GM21360 (cell line): ENCODE measurements around the gene MARCKS.
"Not testable (repeated sequence)": the region's sequence is repeated elsewhere in the genome, so short reads cannot be mapped to it uniquely, and the experiment has no call there.

Source experiments
- ATAC-seq: cut with Tn5 transposase; IDR thresholded peaks from one replicate; pipeline ENCODE4 v1.9.1; 2021; ENCODE audit warnings: mild to moderate bottlenecking, moderate library complexity; ENCODE audit not compliant: unreplicated experiment

MARCKS gene

GRCh38 chr6:113882336-113883022 is 25.3 kb downstream of the MARCKS start:
- ATAC-seq, result no peak

GRCh38 chr6:113884011-113884410 is 26.9 kb downstream of the MARCKS start:
- ATAC-seq, result no peak

DNA sequence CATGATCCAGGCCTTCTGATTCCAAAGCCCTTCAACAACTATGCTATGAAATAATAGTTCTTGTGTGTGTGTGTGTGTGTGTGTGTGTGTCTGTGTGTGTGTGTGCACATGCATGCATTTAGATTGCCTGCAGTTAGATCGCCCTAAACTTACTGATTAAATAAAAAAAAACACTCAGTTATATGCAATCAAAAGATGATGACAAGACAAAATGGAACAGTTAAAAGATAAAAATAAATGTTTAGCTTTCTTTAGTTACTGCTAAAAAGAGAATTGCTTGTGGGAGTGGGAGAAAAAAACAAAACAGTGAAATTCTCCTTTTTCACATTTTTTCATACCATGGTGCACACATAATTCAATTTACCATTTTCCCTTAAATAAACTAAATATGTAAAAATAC is 29.4 kb downstream of the MARCKS start:
- no peak for ATAC-seq

DNA sequence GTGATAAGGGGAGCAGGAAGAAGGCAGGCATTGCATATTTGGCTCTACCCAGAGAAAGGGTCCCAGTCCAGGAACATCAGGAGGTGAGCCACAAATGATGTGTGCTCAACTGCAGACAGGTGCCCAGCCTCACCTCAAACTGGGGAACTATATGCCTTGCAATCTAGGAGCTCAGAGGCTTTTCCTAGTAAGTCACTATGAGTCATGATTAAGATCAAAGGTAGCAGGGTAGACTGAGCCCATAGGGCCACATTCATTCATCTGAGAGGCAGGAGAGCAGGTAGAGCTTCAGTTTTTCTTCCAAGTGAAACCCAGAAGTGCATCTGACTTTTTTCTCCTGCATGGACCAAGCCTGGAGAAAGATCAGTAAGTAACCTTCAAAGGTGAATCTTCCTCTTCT is 31.3 kb downstream of the MARCKS start:
- ATAC-seq, result no peak

DNA sequence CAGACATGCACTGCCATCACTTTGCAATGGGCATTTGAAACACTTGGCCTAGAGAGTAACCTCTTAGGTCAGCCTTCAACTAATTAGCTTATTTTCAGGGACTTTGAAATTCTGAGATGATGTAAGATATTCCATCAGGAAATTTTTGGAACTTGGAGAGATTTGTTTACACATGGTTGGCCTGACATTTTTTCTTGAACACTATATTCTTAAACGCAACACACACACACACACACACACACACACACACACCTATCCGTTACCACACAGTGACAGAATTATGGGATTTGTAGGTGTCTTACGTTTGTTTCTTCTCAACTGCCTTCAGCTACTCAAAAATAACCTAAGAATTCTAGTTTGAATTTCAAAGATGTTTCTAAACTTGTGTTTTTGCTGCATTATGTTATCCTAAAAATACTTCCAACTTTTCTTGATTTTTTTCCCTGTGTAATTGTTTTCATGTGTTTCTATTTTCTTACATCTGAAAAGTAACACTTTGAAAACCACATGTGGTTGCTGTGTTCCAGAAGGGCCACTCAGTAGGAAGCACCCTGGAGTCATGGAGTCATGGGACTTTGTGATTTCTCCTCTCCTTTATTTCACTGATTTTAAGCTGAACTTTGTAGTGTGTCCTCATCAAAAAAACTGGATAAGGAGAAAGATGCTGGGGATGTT is 31.9 kb downstream of the MARCKS start:
- ATAC-seq, result no peak

DNA sequence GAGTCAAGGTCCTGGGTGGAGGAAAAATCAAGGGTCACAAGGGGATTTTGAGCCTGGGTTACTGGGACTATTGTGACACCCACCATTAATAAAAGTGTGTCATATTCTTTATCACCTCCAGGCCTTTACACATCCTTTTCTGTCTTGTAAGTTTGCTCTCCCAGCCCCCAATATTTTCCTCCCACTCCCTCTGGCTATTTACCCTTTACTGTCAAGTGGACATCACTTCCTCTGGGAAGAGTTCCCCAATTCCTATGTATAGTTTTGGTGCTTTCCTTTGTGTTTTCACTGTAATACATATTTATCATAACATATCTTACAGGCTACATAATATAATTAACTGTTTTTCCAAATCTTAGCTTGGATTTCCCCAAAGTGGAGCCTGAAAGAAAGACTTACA is 36.3 kb downstream of the MARCKS start:
- ATAC-seq, result no peak

- no peak for ATAC-seq
Observed at GRCh38 chr6:113893866-113894265, 36.7 kb downstream of the MARCKS start.

DNA sequence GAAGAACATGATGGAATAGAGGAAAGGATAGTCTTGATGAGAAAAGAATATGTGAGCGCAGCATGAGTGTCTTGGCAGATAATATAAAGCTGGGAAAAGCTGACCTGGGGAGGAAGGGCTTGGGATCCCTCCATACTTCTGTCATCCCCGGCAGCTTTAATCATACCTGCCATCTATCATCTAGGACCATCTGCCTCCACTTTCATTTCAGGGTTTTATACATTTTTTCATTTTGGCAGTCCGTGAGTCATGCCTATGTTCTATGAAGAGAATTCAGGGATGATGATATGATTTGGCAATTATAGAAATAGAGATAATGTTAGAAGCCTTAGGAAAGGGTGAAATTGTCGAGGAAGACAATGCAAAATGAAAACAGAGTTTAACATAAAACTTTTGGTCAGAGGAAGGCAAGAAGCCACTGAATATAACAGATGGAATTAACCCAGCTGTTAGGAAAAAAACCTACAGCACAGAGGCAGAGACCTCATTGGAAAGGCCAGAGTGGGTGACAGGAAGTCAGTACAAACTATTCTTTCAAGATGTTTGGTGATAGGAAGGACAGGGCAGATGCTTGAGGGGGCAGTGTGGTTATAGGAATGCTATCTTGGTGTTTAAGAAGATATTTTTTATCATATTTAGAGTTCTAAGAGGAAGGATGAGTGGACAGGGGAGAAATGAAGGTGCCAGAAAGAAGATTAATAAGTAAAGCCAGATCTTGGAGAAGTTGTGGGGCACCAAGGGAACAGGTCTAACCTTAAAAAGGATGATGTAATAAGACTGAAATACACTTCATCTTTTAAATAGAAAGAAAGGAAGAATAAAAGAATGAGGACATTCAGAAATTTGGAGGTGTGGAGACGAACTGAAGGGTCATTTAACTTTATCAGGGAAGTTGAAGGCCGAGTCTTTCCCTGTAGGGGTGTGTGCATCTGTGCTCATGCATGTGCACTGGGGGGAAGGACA is 37.8 kb downstream of the MARCKS start:
- ATAC-seq, result no peak

- no peak for ATAC-seq
Observed at GRCh38 chr6:113901482-113901881, 44.3 kb downstream of the MARCKS start.

DNA sequence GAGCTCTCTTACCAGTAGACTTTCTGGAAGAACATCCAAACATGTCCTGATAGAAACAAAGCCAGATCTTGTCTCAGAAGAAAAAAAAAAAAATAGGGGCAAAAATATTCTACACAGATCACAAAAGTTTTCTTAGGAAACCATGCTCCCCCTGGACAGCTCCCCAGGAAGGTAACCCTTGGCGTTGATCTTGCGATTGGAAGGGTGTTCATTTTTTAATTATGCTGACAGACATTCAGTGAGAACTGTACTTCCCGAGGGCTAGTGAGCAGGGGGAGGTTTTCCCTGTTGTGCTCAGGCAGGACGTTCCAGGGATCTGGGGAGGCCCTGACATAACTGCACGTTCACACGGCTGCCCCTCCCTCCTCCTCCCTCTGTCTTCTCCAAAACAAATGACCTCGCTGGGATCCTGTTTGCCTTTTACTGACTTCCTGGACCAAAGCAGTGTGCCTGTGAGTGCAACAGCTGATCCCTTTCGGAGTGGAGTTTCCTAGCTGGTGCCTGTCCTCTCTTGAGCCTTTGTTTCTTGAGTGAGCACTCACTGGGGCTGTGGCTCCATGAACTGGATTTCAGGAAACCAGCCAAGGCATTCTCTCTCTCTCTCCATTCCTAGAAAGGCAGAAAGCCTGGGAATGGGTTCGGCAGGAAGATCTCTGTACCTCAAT is 46.7 kb downstream of the MARCKS start:
- ATAC-seq, result no peak

GRCh38 chr6:113907102-113907815 is 50.1 kb downstream of the MARCKS start:
- no peak for ATAC-seq

DNA sequence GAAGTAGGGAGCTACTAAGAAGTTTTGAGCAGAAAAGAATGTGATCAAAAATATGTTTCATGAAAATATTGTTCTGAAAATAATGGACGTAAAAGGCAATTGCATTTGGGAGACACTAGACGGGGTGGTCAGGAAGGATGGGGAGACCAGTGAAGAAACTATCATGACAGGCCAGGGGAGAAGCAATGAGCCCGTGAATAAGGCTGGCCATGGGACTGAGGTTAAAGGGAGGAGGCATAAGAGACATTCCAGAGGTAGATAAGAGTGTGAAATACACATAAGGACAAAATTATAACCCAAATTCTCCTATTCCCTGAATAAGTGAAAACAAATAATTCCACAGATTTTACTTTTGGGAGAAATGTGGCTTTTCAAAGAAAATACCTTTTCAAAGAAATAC is 51.7 kb downstream of the MARCKS start:
- ATAC-seq, result no peak

DNA sequence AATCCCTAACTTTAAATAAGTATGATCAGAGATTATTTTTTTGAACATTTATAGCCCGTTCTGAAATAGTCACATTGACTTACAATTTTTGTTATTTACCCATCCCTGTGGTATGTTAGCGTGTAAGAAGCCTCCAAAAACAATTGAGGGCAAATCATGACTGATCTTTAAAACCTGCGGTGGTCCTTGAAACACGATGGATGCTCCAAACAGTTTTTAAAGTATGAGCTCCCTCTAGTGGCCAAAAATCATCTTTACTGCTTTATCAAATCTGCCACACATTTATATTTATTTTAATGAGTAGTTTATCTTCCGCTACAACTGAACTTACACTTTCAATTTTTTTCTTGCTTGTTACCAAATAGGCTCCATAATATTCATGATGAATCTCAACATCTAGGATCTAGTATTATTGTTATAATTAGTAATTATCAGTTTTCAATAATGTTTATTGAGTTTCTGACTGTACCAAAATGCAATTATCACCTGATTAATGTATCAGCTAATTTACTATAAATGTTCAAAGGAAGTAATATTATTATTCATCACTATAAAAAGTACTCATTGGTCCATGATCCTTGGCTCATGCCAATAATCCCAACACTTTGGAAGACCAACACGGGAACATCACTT is 52.2 kb downstream of the MARCKS start:
- ATAC-seq, result peak; percentile 64

DNA sequence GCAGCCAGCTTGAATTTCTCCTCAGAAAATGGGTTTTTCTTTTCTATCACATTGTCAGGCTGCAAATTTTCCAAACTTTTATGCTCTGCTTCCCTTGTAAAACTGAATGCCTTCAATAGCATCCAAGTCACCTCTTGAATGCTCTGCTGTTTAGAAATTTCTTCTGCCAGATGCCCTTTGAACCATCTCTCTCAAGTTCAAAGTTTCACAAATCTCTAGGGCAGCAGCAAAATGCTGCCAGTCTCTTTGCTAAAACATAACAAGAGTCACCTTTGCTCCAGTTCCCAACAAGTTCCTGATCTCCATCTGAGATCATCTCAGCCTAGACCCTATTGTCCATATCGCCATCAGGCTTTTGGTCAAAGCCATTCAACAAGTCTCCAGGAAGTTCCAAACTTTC is 53.1 kb downstream of the MARCKS start:
- not testable (repeated sequence) for ATAC-seq
